Anterior cingulate cortex (tissue), 58 donors: ENCODE measurements around the gene HELLS.
"Not testable (repeated sequence)": the region's sequence is repeated elsewhere in the genome, so short reads cannot be mapped to it uniquely, and the experiment has no call there.

Experiments used
- DNase-seq, 58 donors: peaks; one replicate each; lab custom pipeline; 2025; lab: John Stamatoyannopoulos, UW

The HELLS gene

GRCh38 chr10:94545391-94546048, at the start of gene HELLS:
Gene HELLS, plus strand, starts transcription at chr10:94545788. Its CDS starts 134 bp downstream, at chr10:94545922.
- DNase-seq = peak in 55 of 58 donors; percentile 11 to 82 (median 53)

GRCh38 chr10:94496010-94496409, 49.6 kb upstream of the HELLS start:
- no peak for DNase-seq

- DNase-seq = no peak
Observed at GRCh38 chr10:94496646-94497045, 48.9 kb upstream of the HELLS start.

- peak in 1 of 58 donors; percentile 1 for DNase-seq
Observed at GRCh38 chr10:94500063-94500462, 45.5 kb upstream of the HELLS start.

GRCh38 chr10:94521276-94522250, 24.0 kb upstream of the HELLS start:
- peak in 1 of 58 donors; percentile 1 for DNase-seq

- no peak for DNase-seq
Observed at GRCh38 chr10:94524146-94524545, 21.4 kb upstream of the HELLS start.

GRCh38 chr10:94524711-94525110, 20.9 kb upstream of the HELLS start:
- no peak for DNase-seq

GRCh38 chr10:94531550-94531949, 14.0 kb upstream of the HELLS start:
- DNase-seq = not testable (repeated sequence)

- DNase-seq = no peak
Observed at GRCh38 chr10:94533027-94533426, 12.6 kb upstream of the HELLS start.

- not testable (repeated sequence) for DNase-seq
Observed at GRCh38 chr10:94542282-94542681, 3.3 kb upstream of the HELLS start.

- peak in 4 of 58 donors; percentile 19 to 45 (median 30) for DNase-seq
Observed at GRCh38 chr10:94546049-94546900, 687 bp downstream of the HELLS start.

GRCh38 chr10:94546901-94547185, 1.3 kb downstream of the HELLS start:
- DNase-seq = no peak

- no peak for DNase-seq
Observed at GRCh38 chr10:94549221-94549620, 3.6 kb downstream of the HELLS start.

- DNase-seq = not testable (repeated sequence)
Observed at GRCh38 chr10:94567714-94568307, 22.2 kb downstream of the HELLS start.

- no peak for DNase-seq
Observed at GRCh38 chr10:94571081-94571480, 25.5 kb downstream of the HELLS start.

GRCh38 chr10:94571528-94571927, 25.9 kb downstream of the HELLS start:
- no peak for DNase-seq

- DNase-seq = no peak
Observed at GRCh38 chr10:94578790-94579189, 33.2 kb downstream of the HELLS start.

- no peak for DNase-seq
Observed at GRCh38 chr10:94583124-94583523, 37.5 kb downstream of the HELLS start.

GRCh38 chr10:94591461-94592205, 46.0 kb downstream of the HELLS start:
- DNase-seq = no peak
